Measurements from ENCODE around the gene CLOCK. TPM values are rescaled to one million over a fixed set of nuclear protein-coding genes. Genes with fewer than 3 reads are reported as not detected.

The CLOCK gene
- total and polyA plus RNA-seq, 10 of the 15 experiments (the other 5 are each of a cell fraction or from before 2014, with no cell fraction given), result 2.8 to 11.7 (median 10.4) TPM

- TF ChIP-seq JUNB (IDR thresholded peaks at IDR 0.05) (no peak), ZNF592 (IDR thresholded peaks at IDR 0.05) (no peak), TARDBP (IDR thresholded peaks at IDR 0.05; ENCODE audit: borderline replicate concordance) (no peak), ATF2 (IDR thresholded peaks at IDR 0.05; ENCODE audit: low read length) (0 out of 2 replicates have a peak, but pooled peaks have one; percentile 19)
Observed at GRCh38 chr4:55409468-55410171, 137.1 kb downstream of the CLOCK start (continued).

DNA sequence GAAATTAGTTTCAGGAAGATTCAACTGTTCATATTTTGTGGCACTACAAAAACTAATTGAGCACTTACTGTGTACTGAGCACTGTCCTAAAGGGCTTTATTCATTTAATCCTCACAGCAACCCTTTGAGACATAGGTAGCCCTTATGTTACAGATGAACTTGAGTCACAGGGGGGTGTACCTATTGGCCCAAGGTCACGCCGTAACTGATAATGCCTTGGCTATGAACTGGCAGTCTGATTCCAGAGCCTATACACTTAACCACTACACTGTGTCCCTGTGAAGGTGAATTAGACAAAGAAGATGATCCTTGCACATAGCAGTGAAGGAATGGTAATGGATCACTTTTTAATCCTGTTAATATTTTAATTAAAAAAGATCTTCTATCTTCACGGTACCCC is 138.9 kb downstream of the CLOCK start:
- TF ChIP-seq TCF12 (IDR thresholded peaks at IDR 0.05; ENCODE audit: low read depth, low read length) (no peak), GATAD2B (conservative IDR thresholded peaks at IDR 0.05; ENCODE audit: low read depth) (no peak), MYC (IDR thresholded peaks at IDR 0.05; ENCODE audit: insufficient read depth, insufficient read length, insufficient replicate concordance, low read length, severe bottlenecking) (no peak)
- DNase-seq (ENCODE audit: low read depth, low spot score) (no peak), ATAC-seq (no peak; the same call in 1 of the 3 replicates), FAIRE-seq (no peak)
- CTCF ChIA-PET, result interaction anchor here (1.0 to 4.3 kb wide), 6 partner anchors 10 to 329 kb away, joined by 3 to 75 read pairs (median 12); partner anchors contain the start of genes SRD5A3 and TMEM165
- Histone ChIP-seq H3K79me2 (ENCODE audit: control insufficient read depth, insufficient read depth, low read length) (peaks cover 80% of the 10 kb centered on the region), H3K4me3 (no peak overlapping the region), H3K27me3 (replicated peaks in 1 of 2; ENCODE audit: control insufficient read depth in 2 of 2, insufficient read depth in 2 of 2, low read length in 1 of 2) (no peaks in the 10 kb centered on the region), H3K4me1 (ENCODE audit: control insufficient read depth, insufficient read depth, low read length) (no peaks in the 10 kb centered on the region), H3K9me3 (replicated peaks; ENCODE audit: control insufficient read depth, insufficient read depth, low read length) (no peaks in the 10 kb centered on the region; the same call in 2 of the 3 replicates), H4K20me1 (ENCODE audit: control insufficient read depth, insufficient read depth) (peaks cover 3% of the 10 kb centered on the region; the same call in 1 of the 2 replicates), H3K36me3 (ENCODE audit: control insufficient read depth in 2 of 2, insufficient read depth in 2 of 2, low read length in 1 of 2) (peaks cover 2 to 22% of the 10 kb centered on the region in 2 experiments; a peak in 3 of 4 replicates), H2AFZ (ENCODE audit: control insufficient read depth, low read depth, low read length) (no peak overlapping the region), H3K27ac (ENCODE audit: control insufficient read depth, insufficient read depth) (no peak overlapping the region), H3K4me2 (ENCODE audit: control insufficient read depth, insufficient read depth) (no peak overlapping the region), H3K9ac (ENCODE audit: control insufficient read depth, insufficient read depth, low read length) (no peak overlapping the region)
- in situ Hi-C loops (cut with MboI) (loop anchor here (10.0 to 25.0 kb wide), 2 partner anchors 327 to 455 kb away; partner anchors contain the start of gene EXOC1), intact Hi-C loops (cut with micrococcal nuclease; ENCODE audit: unreplicated experiment) (loop anchor here (2.0 to 10.0 kb wide), 3 partner anchors 329 to 897 kb away; no protein-coding TSS in a partner anchor)
- POLR2A ChIA-PET, result interaction anchor here (1.4 kb wide), 1 partner anchor 10 kb away, joined by 4 read pairs; no protein-coding TSS in a partner anchor
- BruUV-seq (replicated peaks), result no TSS peak
- SMC1A ChIA-PET (ENCODE audit: uncharacterized antibody, unreplicated experiment), result interaction anchor here (1.1 to 4.3 kb wide), 4 partner anchors 9 to 459 kb away, joined by 3 to 36 read pairs (median 16); no protein-coding TSS in a partner anchor
- 80% methylated on average over 3 of the region's 3 CpGs for WGBS (ENCODE audit: insufficient coverage, insufficient replicate concordance, low lambda C conversion rate, missing lambda C conversion rate)
- RAD21 ChIA-PET (ENCODE audit: unreplicated experiment), result interaction anchor here (1.3 to 4.0 kb wide), 3 partner anchors 11 to 146 kb away, joined by 6 to 41 read pairs (median 11); partner anchors contain the start of genes SRD5A3 and TMEM165
